ENCODE data around the gene PNLIPRP3. TPM values are rescaled to one million over a fixed set of nuclear protein-coding genes. Genes with fewer than 3 reads are reported as not detected.

Gene PNLIPRP3
- total and polyA plus RNA-seq, 2 of the 4 experiments (the other 2 are of a cell fraction): not detected

DNA sequence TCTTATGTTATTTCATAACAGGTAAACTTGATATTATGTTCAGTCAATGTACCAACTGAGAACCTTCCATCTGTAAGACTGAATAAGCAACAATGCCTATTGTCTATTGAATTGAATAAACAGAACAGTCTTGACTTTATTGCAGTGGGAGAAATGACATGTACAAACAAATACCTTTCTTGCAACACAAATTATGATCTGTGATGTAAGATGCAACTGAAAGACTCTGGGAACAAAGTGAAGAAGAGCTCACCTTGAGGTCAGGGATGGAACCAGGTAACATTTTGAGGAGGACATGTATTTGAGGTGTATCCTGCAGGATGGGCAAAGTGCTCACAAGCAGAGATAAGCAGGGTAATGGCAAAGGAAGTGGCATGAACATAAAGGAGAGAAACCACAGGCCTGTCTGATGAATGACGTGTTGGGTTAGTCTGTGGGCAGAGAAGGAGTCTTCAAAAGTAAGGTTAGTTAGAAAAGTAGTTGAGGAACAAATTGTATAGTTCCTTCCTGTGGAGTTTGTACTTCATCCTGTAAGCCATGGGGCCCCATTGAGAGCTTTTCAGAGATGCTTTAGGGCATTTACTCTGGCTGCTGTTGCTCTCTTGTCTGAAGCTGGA lies 9.5 kb downstream of the PNLIPRP3 start:
- H4K20me1 ChIP-seq (ENCODE audit: insufficient read depth, low read length): no peaks in the 10 kb centered on the region
- in situ Hi-C loops (cut with MboI; ENCODE audit: low sequenced_read_pairs) (no loop called here), dilution Hi-C loops (cut with HindIII; ENCODE audit: low sequenced_read_pairs, unreplicated experiment) (no loop called here), intact Hi-C loops (cut with micrococcal nuclease) (no loop called here)
- no peak overlapping the region for H3K56ac ChIP-seq (ENCODE audit: extremely low read depth, insufficient read depth, low read length)
- no peak overlapping the region for H2BK120ac ChIP-seq (ENCODE audit: low read depth, low read length)
- no peaks in the 10 kb centered on the region for H3K9me3 ChIP-seq (ENCODE audit: control insufficient read depth, insufficient read depth, low read length)
- H3K4me2 ChIP-seq (ENCODE audit: low read depth, low read length): no peak overlapping the region
- H2AK9ac ChIP-seq (replicated peaks; ENCODE audit: low read depth, low read length, poor library complexity): no peak overlapping the region
- BruUV-seq (replicated peaks): no TSS peak
- H4K91ac ChIP-seq (ENCODE audit: insufficient read depth, low read depth, low read length): no peak overlapping the region
- no peaks in the 10 kb centered on the region for H3K4me1 ChIP-seq (ENCODE audit: control insufficient read depth, insufficient read depth, low read length)
- CTCF ChIA-PET: no interaction called here
- DNase-seq (no peak), ATAC-seq (ENCODE audit: low read depth) (no peak)
- H4K5ac ChIP-seq (ENCODE audit: low read depth, low read length): no peak overlapping the region
- H3K79me1 ChIP-seq (ENCODE audit: low read depth in 1 of 2, low read length in 2 of 2): no peaks in the 10 kb centered on the region
- no peak overlapping the region for H3K18ac ChIP-seq (ENCODE audit: low read depth, low read length)
- no peak overlapping the region for H2BK5ac ChIP-seq (ENCODE audit: low read depth, low read length, poor library complexity, severe bottlenecking)
- no peaks in the 10 kb centered on the region for H3K9me1 ChIP-seq (ENCODE audit: insufficient read depth, low read length)
- no peak overlapping the region for H4K8ac ChIP-seq (ENCODE audit: low read depth in 2 of 2, low read length in 2 of 2)
- no peaks in the 10 kb centered on the region for H3K36me3 ChIP-seq (ENCODE audit: control insufficient read depth, insufficient read depth, low read length)
- H3K27ac ChIP-seq (ENCODE audit: insufficient read depth, low read length): no peak overlapping the region
- H2BK15ac ChIP-seq (ENCODE audit: low read depth, low read length): no peak overlapping the region
- H3K23ac ChIP-seq (ENCODE audit: low read depth, low read length): no peak overlapping the region
- H2BK20ac ChIP-seq (ENCODE audit: low read depth, low read length): no peak overlapping the region
- H3K9ac ChIP-seq (ENCODE audit: low read depth, low read length): no peak overlapping the region
- no peak overlapping the region for H3K4me3 ChIP-seq (ENCODE audit: insufficient read depth, low read depth, low read length)
- no peak overlapping the region for H2AK5ac ChIP-seq (ENCODE audit: low read depth, low read length)
- TF ChIP-seq, protein P1, sequence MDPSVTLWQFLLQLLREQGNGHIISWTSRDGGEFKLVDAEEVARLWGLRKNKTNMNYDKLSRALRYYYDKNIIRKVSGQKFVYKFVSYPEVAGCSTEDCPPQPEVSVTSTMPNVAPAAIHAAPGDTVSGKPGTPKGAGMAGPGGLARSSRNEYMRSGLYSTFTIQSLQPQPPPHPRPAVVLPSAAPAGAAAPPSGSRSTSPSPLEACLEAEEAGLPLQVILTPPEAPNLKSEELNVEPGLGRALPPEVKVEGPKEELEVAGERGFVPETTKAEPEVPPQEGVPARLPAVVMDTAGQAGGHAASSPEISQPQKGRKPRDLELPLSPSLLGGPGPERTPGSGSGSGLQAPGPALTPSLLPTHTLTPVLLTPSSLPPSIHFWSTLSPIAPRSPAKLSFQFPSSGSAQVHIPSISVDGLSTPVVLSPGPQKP (IDR thresholded peaks at IDR 0.05; ENCODE audit: borderline replicate concordance, low read depth, low read length): no peak
- TF ChIP-seq, protein P2, sequence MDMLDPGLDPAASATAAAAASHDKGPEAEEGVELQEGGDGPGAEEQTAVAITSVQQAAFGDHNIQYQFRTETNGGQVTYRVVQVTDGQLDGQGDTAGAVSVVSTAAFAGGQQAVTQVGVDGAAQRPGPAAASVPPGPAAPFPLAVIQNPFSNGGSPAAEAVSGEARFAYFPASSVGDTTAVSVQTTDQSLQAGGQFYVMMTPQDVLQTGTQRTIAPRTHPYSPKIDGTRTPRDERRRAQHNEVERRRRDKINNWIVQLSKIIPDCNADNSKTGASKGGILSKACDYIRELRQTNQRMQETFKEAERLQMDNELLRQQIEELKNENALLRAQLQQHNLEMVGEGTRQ (IDR thresholded peaks at IDR 0.05; ENCODE audit: low read depth, low read length): no peak
- no peak for TF ChIP-seq BHLHE40 (IDR thresholded peaks at IDR 0.05; ENCODE audit: low read depth, low read length)
- no peak for TF ChIP-seq CHD1 (IDR thresholded peaks at IDR 0.05; ENCODE audit: low read depth, low read length)
- TF ChIP-seq CEBPB (IDR thresholded peaks at IDR 0.05; ENCODE audit: low read depth, low read length): no peak
- no peak overlapping the region for H3K4ac ChIP-seq (ENCODE audit: low read depth, low read length)
- H3K27me3 ChIP-seq (ENCODE audit: control insufficient read depth, insufficient read depth, low read length): no peaks in the 10 kb centered on the region
- no peak overlapping the region for H2AFZ ChIP-seq (replicated peaks; ENCODE audit: low read length, poor library complexity)
- WGBS, 2 experiments (ENCODE audit: extremely low coverage in 2 of 2, insufficient read length in 1 of 2): 18% methylated on average over 1 of the region's 1 CpG; no CpG with 5 or more reads in 1 of the 2 experiments
- POLR2A ChIA-PET (ENCODE audit: unreplicated experiment): no interaction called here
- no peak overlapping the region for H3K14ac ChIP-seq (replicated peaks; ENCODE audit: low read depth, low read length)
